Measurements from ENCODE around the gene MYOZ1.

- TF ChIP-seq CTCF (IDR thresholded peaks at IDR 0.05), result no peak
- no peak for TF ChIP-seq EZH2 (IDR thresholded peaks at IDR 0.05; ENCODE audit: borderline replicate concordance, insufficient read depth, low read depth, low read length, poor library complexity, severe bottlenecking)
Observed at GRCh38 chr10:73634421-73634820, 6.9 kb downstream of the MYOZ1 start.

All from B cell (primary cell).